Activated B cell treated with CpG ODN at 0.5 μM for 24 hours (primary cell): ENCODE results near the gene PXMP2. TPM values are rescaled to one million over a fixed set of nuclear protein-coding genes. Genes with fewer than 3 reads are reported as not detected.

ENCODE experiments used
- ATAC-seq: fragments of 200-7000 bp; cut with Tn5 transposase; one replicate; pipeline ENCODE4 v1.10.0; 2021; ENCODE audit warnings: low read depth, mild to moderate bottlenecking, moderate library complexity
- CTCF ChIA-PET: fragments of 350-600 bp; sonication (Branson Sonifier 250); formaldehyde crosslinking; loops from one replicate; lab custom pipeline; 2021; ENCODE audit warnings: antibody characterized with exemption; lab: Charles Lee
- POLR2A ChIA-PET: fragments of 350-600 bp; sonication (Branson Sonifier 250); formaldehyde crosslinking; loops from one replicate; lab custom pipeline; 2021; ENCODE audit warnings: antibody characterized with exemption; lab: Charles Lee
- DNase-seq: peaks from one replicate; pipeline ENCODE4 v3.0.0; 2022
- H3K27ac Mint-ChIP-seq: one replicate; pipeline ENCODE4 v1.8.0; 2020; ENCODE audit warnings: mixed read lengths
- H3K27me3 Mint-ChIP-seq: one replicate; pipeline ENCODE4 v1.8.0; 2021; ENCODE audit warnings: mixed read lengths
- H3K36me3 Mint-ChIP-seq: one replicate; pipeline ENCODE4 v1.8.0; 2021; ENCODE audit warnings: low read depth, mixed read lengths
- H3K4me1 Mint-ChIP-seq: one replicate; pipeline ENCODE4 v1.8.0; 2021; ENCODE audit warnings: mixed read lengths
- H3K4me3 Mint-ChIP-seq: one replicate; pipeline ENCODE4 v1.8.0; 2020; ENCODE audit warnings: mild to moderate bottlenecking, mixed read lengths
- H3K9me3 Mint-ChIP-seq: one replicate; pipeline ENCODE4 v1.8.0; 2020; ENCODE audit warnings: mixed read lengths
- intact Hi-C: fragments of 100-400 bp; cut with micrococcal nuclease; formaldehyde crosslinking; loops from one replicate; pipeline ENCODE4 v1.15.1; 2024
- total RNA-seq: library from RNA; stranded (reverse); gene quantifications from 2 replicates; pipeline ENCODE4 v1.2.3, GENCODE V29; 2022
- TF ChIP-seq, protein P1 (sequence below): fragments of 200-600 bp; IDR thresholded peaks from one replicate; pipeline ENCODE4 v1.8.0; 2022; ENCODE audit warnings: antibody characterized with exemption, mild to moderate bottlenecking

The PXMP2 gene
- total RNA-seq, 1 donor from 2014 or later = 7.7 TPM

DNA sequence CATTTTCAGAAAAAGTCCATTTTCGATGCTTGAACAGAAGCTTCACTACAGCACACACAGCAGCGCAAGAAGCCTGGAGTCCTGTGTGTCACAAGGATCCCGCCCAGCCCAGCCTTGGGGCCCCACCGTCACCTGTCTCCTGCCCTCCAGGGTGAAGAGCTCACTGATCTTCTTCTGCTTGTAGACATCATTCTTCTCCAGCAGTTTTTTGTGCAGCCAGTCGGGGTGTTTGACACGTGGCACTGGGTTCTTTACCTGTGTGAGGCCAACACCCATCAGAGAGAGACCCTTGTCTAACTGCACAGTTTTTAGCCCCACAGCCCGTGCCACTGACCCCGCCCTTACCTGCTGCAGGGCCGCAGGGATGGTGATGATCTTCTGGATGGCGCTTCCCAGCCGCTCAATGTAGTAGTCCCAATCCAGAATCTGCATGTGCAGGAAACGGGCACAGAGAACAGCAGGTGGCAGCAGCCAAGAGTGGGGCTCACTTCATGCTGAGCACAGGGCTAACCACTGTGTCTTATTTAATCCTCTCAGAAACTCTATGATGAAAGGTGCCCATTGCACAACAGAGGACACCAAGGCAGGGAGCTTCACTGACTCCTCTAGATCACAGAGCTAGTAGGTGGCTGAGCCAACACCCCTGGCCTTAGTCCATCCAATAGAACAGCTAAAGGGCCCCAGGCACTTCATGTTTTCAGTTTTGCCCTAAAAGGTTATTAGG lies 30.2 kb upstream of the PXMP2 start:
- no peaks in the 10 kb centered on the region for H3K9me3 Mint-ChIP-seq
- H3K27ac Mint-ChIP-seq = no peak overlapping the region
- H3K4me1 Mint-ChIP-seq = no peaks in the 10 kb centered on the region
- H3K4me3 Mint-ChIP-seq = no peak overlapping the region
- DNase-seq (no peak), ATAC-seq (no peak)
- intact Hi-C loops = no loop called here
- H3K27me3 Mint-ChIP-seq = no peaks in the 10 kb centered on the region
- ChIA-PET POLR2A (interaction anchor here (0.6 kb wide), 1 partner anchor 105 kb away, joined by 11 read pairs; no protein-coding TSS in a partner anchor), CTCF (no interaction called here)
- TF ChIP-seq, protein P1, sequence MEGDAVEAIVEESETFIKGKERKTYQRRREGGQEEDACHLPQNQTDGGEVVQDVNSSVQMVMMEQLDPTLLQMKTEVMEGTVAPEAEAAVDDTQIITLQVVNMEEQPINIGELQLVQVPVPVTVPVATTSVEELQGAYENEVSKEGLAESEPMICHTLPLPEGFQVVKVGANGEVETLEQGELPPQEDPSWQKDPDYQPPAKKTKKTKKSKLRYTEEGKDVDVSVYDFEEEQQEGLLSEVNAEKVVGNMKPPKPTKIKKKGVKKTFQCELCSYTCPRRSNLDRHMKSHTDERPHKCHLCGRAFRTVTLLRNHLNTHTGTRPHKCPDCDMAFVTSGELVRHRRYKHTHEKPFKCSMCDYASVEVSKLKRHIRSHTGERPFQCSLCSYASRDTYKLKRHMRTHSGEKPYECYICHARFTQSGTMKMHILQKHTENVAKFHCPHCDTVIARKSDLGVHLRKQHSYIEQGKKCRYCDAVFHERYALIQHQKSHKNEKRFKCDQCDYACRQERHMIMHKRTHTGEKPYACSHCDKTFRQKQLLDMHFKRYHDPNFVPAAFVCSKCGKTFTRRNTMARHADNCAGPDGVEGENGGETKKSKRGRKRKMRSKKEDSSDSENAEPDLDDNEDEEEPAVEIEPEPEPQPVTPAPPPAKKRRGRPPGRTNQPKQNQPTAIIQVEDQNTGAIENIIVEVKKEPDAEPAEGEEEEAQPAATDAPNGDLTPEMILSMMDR = no peak
- peaks cover 75% of the 10 kb centered on the region for H3K36me3 Mint-ChIP-seq

DNA sequence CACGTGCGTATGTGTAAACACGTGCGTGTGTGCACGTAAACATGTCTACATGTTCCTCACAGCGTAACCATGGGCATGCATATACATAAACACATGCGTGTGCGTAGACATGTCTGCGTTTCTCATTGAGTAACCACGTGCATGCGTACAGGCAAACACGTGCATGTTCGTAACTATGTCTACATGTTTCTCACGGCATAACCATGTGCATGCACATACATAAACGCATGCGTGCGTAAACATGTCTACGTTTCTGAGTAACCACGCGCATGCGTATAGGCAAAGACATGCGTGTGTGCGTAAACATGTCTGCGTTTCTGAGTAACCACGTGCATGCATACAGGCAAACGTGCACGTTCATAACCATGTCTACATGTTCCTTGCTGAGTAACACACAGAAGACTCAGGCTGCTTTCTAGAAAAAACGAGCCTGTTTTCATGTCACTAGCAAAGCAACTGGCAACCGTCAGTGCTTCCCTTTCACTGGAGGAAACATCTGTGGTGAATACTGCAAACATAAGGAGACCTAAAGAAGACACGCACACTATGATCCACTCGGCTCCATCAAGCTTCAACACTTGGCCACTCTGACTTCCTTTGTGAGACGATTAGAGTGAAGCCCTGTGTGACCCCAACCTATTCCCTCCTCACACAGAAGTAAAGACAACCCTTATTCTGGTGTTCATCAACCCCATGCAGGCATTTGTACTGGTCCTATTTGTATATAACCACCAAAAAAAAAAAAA lies 29.1 kb upstream of the PXMP2 start:
- no peaks in the 10 kb centered on the region for H3K4me1 Mint-ChIP-seq
- no peak overlapping the region for H3K27ac Mint-ChIP-seq
- TF ChIP-seq, protein P1 = no peak
- no peaks in the 10 kb centered on the region for H3K9me3 Mint-ChIP-seq
- ATAC-seq (no peak), DNase-seq (no peak)
- H3K4me3 Mint-ChIP-seq = no peak overlapping the region
- H3K36me3 Mint-ChIP-seq = peaks cover 81% of the 10 kb centered on the region
- H3K27me3 Mint-ChIP-seq = no peaks in the 10 kb centered on the region
- ChIA-PET CTCF (no interaction called here), POLR2A (no interaction called here)
- intact Hi-C loops = no loop called here

DNA sequence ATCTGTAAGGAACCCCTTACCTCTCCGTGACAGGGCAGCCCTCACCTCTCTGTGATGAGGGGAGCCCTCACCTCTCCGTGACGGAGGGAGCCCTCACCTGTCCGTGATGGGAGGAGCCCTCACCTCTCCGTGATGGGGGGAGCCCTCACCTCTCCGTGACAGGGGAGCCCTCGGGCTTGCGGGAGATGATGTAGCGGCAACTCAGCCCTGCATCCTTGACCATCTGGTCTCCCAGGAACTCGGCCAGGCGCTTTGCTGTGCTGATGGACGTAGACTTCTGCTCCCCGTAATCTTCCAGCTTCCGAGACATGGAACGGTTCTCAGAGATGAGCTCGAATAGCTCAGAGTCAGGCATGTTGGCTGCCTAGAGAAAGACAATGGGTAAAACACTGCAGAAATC lies 28.2 kb upstream of the PXMP2 start:
- peaks cover 81% of the 10 kb centered on the region for H3K36me3 Mint-ChIP-seq
- ATAC-seq = no peak
- DNase-seq = no peak
- TF ChIP-seq, protein P1 = no peak
- H3K9me3 Mint-ChIP-seq = no peaks in the 10 kb centered on the region
- ChIA-PET POLR2A (interaction anchor here (0.7 kb wide), 1 partner anchor 1708 kb away, joined by 3 read pairs; no protein-coding TSS in a partner anchor), CTCF (no interaction called here)
- H3K27me3 Mint-ChIP-seq = no peaks in the 10 kb centered on the region
- intact Hi-C loops = no loop called here
- no peaks in the 10 kb centered on the region for H3K4me1 Mint-ChIP-seq
- no peak overlapping the region for H3K4me3 Mint-ChIP-seq
- no peak overlapping the region for H3K27ac Mint-ChIP-seq

DNA sequence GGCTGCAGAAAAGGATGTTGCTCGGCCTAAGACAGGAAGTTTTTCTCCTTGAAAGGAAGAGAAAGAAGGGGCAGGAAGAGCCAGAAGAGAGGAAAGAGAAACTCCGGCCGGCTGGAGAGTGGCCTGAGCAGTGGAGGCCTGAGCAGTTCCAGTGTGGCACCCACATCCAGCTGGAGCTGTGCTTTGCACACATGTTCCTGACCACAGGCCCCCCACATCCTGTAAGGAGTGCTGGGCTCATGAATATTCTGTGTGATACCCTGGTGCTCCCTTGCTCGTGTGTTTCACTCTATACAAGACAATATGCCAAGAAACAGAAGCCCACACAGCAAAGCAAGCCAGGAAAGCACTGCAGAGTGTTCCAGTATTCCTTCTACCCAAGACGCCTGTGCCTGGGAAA lies 27.3 kb upstream of the PXMP2 start:
- CTCF ChIA-PET = no interaction called here
- Mint-ChIP-seq H3K9me3 (no peaks in the 10 kb centered on the region), H3K36me3 (peaks cover 80% of the 10 kb centered on the region), H3K4me3 (no peak overlapping the region), H3K27ac (no peak overlapping the region), H3K4me1 (no peaks in the 10 kb centered on the region), H3K27me3 (no peaks in the 10 kb centered on the region)
- POLR2A ChIA-PET = no interaction called here
- DNase-seq = no peak
- TF ChIP-seq, protein P1 = no peak
- ATAC-seq = no peak
- intact Hi-C loops = no loop called here

DNA sequence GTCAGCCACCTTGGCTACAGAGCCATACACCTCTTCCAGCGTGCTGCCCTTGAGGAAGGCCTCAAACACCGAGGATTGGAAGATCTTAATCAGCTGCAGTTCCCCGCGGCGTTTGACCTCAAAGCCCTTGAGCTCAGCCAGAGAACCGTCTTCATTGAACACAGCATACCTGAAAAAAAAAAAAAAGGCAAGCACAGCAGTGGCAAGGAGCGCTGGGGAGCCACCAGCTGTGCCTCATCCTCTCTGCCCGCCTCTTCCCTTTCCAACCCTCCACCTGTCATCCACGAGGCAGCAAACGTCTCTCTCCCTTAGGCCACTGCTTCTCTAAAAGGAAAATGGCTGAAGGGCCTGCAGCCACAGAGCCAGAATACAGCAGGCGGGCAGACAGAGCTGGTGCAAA lies 26.4 kb upstream of the PXMP2 start:
- CTCF ChIA-PET = no interaction called here
- H3K4me1 Mint-ChIP-seq = no peaks in the 10 kb centered on the region
- TF ChIP-seq, protein P1 = no peak
- ATAC-seq (no peak), DNase-seq (no peak)
- intact Hi-C loops = no loop called here
- H3K4me3 Mint-ChIP-seq = no peak overlapping the region
- H3K27ac Mint-ChIP-seq = no peak overlapping the region
- no peaks in the 10 kb centered on the region for H3K9me3 Mint-ChIP-seq
- no peaks in the 10 kb centered on the region for H3K27me3 Mint-ChIP-seq
- POLR2A ChIA-PET = no interaction called here
- peaks cover 87% of the 10 kb centered on the region for H3K36me3 Mint-ChIP-seq
